Pulmonary artery endothelial cell (primary cell): ENCODE data around the gene MS4A4A. TPM values are rescaled to one million over a fixed set of nuclear protein-coding genes. Genes with fewer than 3 reads are reported as not detected.

Experiments
- DNase-seq: peaks from one replicate; pipeline ENCODE4 v3.0.0-alpha.2; 2011; ENCODE audit warnings: low read depth, low spot score
- total RNA-seq: library from RNA; depleted of rRNA; stranded (reverse); fragments of >200 nt; gene quantifications from 2 replicates; pipeline ENCODE4 v1.2.3, GENCODE V29; 2014

The MS4A4A gene
- total RNA-seq, 1 donor from 2014 or later = not detected

- DNase-seq = no peak
Measured at GRCh38 chr11:60347084-60347797, 66.8 kb downstream of the MS4A4A start.

- DNase-seq = no peak
Measured at GRCh38 chr11:60348116-60348515, 67.7 kb downstream of the MS4A4A start.

GRCh38 chr11:60349990-60350389 lies 69.5 kb downstream of the MS4A4A start:
- no peak for DNase-seq

GRCh38 chr11:60357771-60358170 lies 77.3 kb downstream of the MS4A4A start:
- DNase-seq = no peak

Other genes with a start within 250 kb of the MS4A4A start
- not detected in 2 replicates for gene OOSP2, start 240.3 kb upstream of the MS4A4A start, total RNA-seq
- gene MS4A3, start 224.0 kb upstream of the MS4A4A start, total RNA-seq = not detected in 2 replicates
- not detected in 2 replicates for gene MS4A2, start 192.0 kb upstream of the MS4A4A start, total RNA-seq
- 0.33 and 0.60 TPM in 2 replicates for gene MS4A6A, start 97.6 kb upstream of the MS4A4A start, total RNA-seq
- not detected in 2 replicates for gene MS4A4E, start 37.5 kb upstream of the MS4A4A start, total RNA-seq
- not detected in 2 replicates for gene MS4A6E, start 46.6 kb downstream of the MS4A4A start, total RNA-seq
- gene MS4A7, start 97.9 kb downstream of the MS4A4A start, total RNA-seq = not detected in 2 replicates
- gene MS4A14, start 115.8 kb downstream of the MS4A4A start, total RNA-seq = not detected in 2 replicates
- gene MS4A5, start 148.9 kb downstream of the MS4A4A start, total RNA-seq = not detected in 2 replicates
- not detected in 2 replicates for gene MS4A1, start 175.2 kb downstream of the MS4A4A start, total RNA-seq
- not detected in 2 replicates for gene MS4A12, start 212.1 kb downstream of the MS4A4A start, total RNA-seq
- not detected in 2 replicates for gene MS4A13, start 234.7 kb downstream of the MS4A4A start, total RNA-seq